ENCODE measurements around the gene PCDHGC5. TPM values are rescaled to one million over a fixed set of nuclear protein-coding genes. Genes with fewer than 3 reads are reported as not detected.

Gene PCDHGC5
- total RNA-seq, 1 donor from 2014 or later, result 1.4 TPM

DNA sequence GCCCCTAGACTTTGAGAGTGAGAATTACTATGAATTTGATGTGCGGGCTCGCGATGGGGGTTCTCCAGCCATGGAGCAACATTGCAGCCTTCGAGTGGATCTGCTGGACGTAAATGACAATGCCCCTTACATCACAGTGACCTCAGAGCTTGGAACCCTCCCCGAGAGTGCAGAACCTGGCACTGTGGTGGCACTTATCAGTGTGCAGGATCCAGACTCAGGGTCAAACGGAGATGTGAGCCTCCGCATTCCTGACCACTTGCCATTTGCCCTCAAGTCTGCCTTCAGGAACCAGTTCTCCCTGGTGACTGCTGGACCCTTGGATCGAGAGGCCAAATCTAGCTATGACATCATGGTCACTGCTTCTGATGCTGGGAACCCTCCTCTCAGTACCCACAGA is 2.8 kb upstream of the PCDHGC5 start:
- intact Hi-C loops (cut with DNase I), result no loop called here
- TF ChIP-seq CTCF (IDR thresholded peaks at IDR 0.05), result no peak
- no peak overlapping the region for H3K27ac ChIP-seq
- H3K4me3 ChIP-seq, result no peak overlapping the region
- no peak for ATAC-seq
- peaks cover 12% of the 10 kb centered on the region for H3K4me1 ChIP-seq
- H3K9me3 ChIP-seq, result no peaks in the 10 kb centered on the region
- no peak for DNase-seq
- H3K36me3 ChIP-seq, result peaks cover 4% of the 10 kb centered on the region
- peaks cover 5% of the 10 kb centered on the region for H3K27me3 ChIP-seq

GRCh38 chr5:141487131-141487530 is 1.8 kb upstream of the PCDHGC5 start:
- no peak for TF ChIP-seq CTCF (IDR thresholded peaks at IDR 0.05)
- Histone ChIP-seq H3K27ac (no peak overlapping the region), H3K36me3 (peaks cover 4% of the 10 kb centered on the region), H3K4me3 (no peak overlapping the region), H3K27me3 (peaks cover 15% of the 10 kb centered on the region), H3K4me1 (peaks cover 17% of the 10 kb centered on the region), H3K9me3 (no peaks in the 10 kb centered on the region)
- DNase-seq (no peak), ATAC-seq (no peak)
- intact Hi-C loops (cut with DNase I), result no loop called here

DNA sequence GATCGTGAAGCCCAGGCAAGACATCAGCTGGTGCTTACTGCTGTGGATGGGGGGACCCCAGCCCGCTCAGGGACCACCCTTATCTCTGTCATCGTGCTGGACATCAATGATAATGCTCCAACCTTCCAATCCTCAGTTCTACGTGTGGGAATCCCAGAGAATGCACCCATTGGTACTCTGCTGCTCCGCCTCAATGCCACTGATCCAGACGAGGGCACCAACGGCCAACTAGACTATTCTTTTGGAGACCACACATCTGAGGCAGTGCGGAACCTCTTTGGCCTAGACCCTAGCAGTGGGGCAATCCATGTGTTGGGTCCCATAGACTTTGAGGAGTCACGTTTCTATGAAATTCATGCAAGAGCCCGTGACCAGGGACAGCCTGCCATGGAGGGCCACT is 960 bp downstream of the PCDHGC5 start:
- TF ChIP-seq CTCF (IDR thresholded peaks at IDR 0.05), result no peak
- H3K27me3 ChIP-seq, result peaks cover 14% of the 10 kb centered on the region
- intact Hi-C loops (cut with DNase I), result no loop called here
- peaks cover 31% of the 10 kb centered on the region for H3K4me1 ChIP-seq
- H3K9me3 ChIP-seq, result no peaks in the 10 kb centered on the region
- ATAC-seq, result no peak
- no peak for DNase-seq
- peaks cover 4% of the 10 kb centered on the region for H3K36me3 ChIP-seq
- H3K4me3 ChIP-seq, result no peak overlapping the region
- no peak overlapping the region for H3K27ac ChIP-seq

GRCh38 chr5:141490271-141490670 is 1.4 kb downstream of the PCDHGC5 start:
- H3K4me1 ChIP-seq, result peaks cover 31% of the 10 kb centered on the region
- DNase-seq, result no peak
- no peak for ATAC-seq
- no peaks in the 10 kb centered on the region for H3K9me3 ChIP-seq
- peaks cover 4% of the 10 kb centered on the region for H3K36me3 ChIP-seq
- intact Hi-C loops (cut with DNase I), result no loop called here
- H3K4me3 ChIP-seq, result no peak overlapping the region
- peaks cover 12% of the 10 kb centered on the region for H3K27me3 ChIP-seq
- no peak for TF ChIP-seq CTCF (IDR thresholded peaks at IDR 0.05)
- H3K27ac ChIP-seq, result no peak overlapping the region

DNA sequence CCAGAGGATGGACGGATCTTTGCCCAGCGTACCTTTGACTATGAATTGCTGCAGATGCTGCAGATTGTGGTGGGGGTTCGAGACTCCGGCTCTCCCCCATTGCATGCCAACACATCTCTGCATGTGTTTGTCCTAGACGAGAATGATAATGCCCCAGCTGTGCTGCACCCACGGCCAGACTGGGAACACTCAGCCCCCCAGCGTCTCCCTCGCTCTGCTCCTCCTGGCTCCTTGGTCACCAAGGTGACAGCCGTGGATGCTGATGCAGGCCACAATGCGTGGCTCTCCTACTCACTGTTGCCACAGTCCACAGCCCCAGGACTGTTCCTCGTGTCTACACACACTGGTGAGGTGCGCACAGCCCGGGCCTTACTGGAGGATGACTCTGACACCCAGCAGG is 1.9 kb downstream of the PCDHGC5 start:
- ATAC-seq, result no peak
- peaks cover 31% of the 10 kb centered on the region for H3K4me1 ChIP-seq
- intact Hi-C loops (cut with DNase I), result no loop called here
- H3K9me3 ChIP-seq, result no peaks in the 10 kb centered on the region
- peaks cover 12% of the 10 kb centered on the region for H3K27me3 ChIP-seq
- DNase-seq, result no peak
- no peak overlapping the region for H3K27ac ChIP-seq
- peaks cover 4% of the 10 kb centered on the region for H3K36me3 ChIP-seq
- no peak overlapping the region for H3K4me3 ChIP-seq
- no peak for TF ChIP-seq CTCF (IDR thresholded peaks at IDR 0.05)

Data from upper lobe of right lung (tissue), 1 donor.